KG1 (cell line): ENCODE data around the gene PFKP.

Experiments used
- DNase-seq: peaks from one replicate; lab custom pipeline; 2025; lab: John Stamatoyannopoulos, UW

The PFKP gene

GRCh38 chr10:3136336-3136735 is 69.0 kb downstream of the PFKP start:
- DNase-seq = no peak

- no peak for DNase-seq
These were observed 69.6 kb downstream of the PFKP start for GRCh38 chr10:3136763-3137611.

- DNase-seq = no peak
These were observed 70.8 kb downstream of the PFKP start for GRCh38 chr10:3137958-3138726.

- DNase-seq = no peak
These were observed 72.0 kb downstream of the PFKP start for GRCh38 chr10:3139216-3139910.

GRCh38 chr10:3140280-3140679 is 72.9 kb downstream of the PFKP start:
- DNase-seq = no peak

GRCh38 chr10:3141351-3142005 is 74.1 kb downstream of the PFKP start:
- DNase-seq = no peak

GRCh38 chr10:3142146-3142875 is 75.0 kb downstream of the PFKP start:
- no peak for DNase-seq

- DNase-seq = no peak
These were observed 76.0 kb downstream of the PFKP start for GRCh38 chr10:3143366-3143765.

GRCh38 chr10:3143791-3144434 is 76.6 kb downstream of the PFKP start:
- DNase-seq = no peak

- DNase-seq = no peak
These were observed 78.0 kb downstream of the PFKP start for GRCh38 chr10:3145366-3145765.

- DNase-seq = no peak
These were observed 78.9 kb downstream of the PFKP start for GRCh38 chr10:3146289-3146688.

GRCh38 chr10:3147117-3147820 is 79.9 kb downstream of the PFKP start:
- DNase-seq = no peak

- no peak for DNase-seq
These were observed 80.7 kb downstream of the PFKP start for GRCh38 chr10:3148041-3148440.

GRCh38 chr10:3148994-3149393 is 81.6 kb downstream of the PFKP start:
- no peak for DNase-seq

- DNase-seq = no peak
These were observed 82.6 kb downstream of the PFKP start for GRCh38 chr10:3149918-3150317.

GRCh38 chr10:3150366-3150765 is 83.0 kb downstream of the PFKP start:
- no peak for DNase-seq

- no peak for DNase-seq
These were observed 83.6 kb downstream of the PFKP start for GRCh38 chr10:3150961-3151360.

GRCh38 chr10:3151889-3152565 is 84.7 kb downstream of the PFKP start:
- DNase-seq = no peak

GRCh38 chr10:3152566-3152935 is 85.2 kb downstream of the PFKP start:
- DNase-seq = no peak

- no peak for DNase-seq
These were observed 87.3 kb downstream of the PFKP start for GRCh38 chr10:3154666-3155065.
